Lower leg skin (tissue), 3 donors: ENCODE measurements around the gene MBD4.

Source experiments
- CTCF ChIP-seq, 3 donors: fragments of 450-650 bp; IDR thresholded peaks; one replicate each; pipeline ENCODE4 v1.5.1; 2016; ENCODE audit warnings: antibody characterized with exemption in 3 of 3, mild to moderate bottlenecking in 3 of 3, moderate library complexity in 2 of 3
- POLR2A ChIP-seq, 2 donors: fragments of 450-650 bp; IDR thresholded peaks; one replicate each; pipeline ENCODE4 v1.6.1; 2016 to 2017; ENCODE audit warnings: antibody characterized with exemption in 2 of 2, mild to moderate bottlenecking in 1 of 2, moderate library complexity in 1 of 2

GRCh38 chr3:129483870-129484269 lies 44.1 kb upstream of the MBD4 start:
- no peak for TF ChIP-seq CTCF (IDR thresholded peaks at IDR 0.05)
- no peak for TF ChIP-seq POLR2A (IDR thresholded peaks at IDR 0.05)
